Lower lobe of right lung (tissue), 2 donors: ENCODE results near the gene TBC1D20. TPM values are rescaled to one million over a fixed set of nuclear protein-coding genes. Genes with fewer than 3 reads are reported as not detected.

ENCODE experiments used
- ATAC-seq, 2 donors: fragments of 200-7000 bp; cut with Tn5 transposase; one replicate each; pipeline ENCODE4 v1.9.1; 2020 to 2022; ENCODE audit warnings: mild to moderate bottlenecking in 2 of 2, moderate library complexity in 2 of 2
- DNase-seq: peaks from one replicate; pipeline ENCODE4 v3.0.0-alpha.2; 2020
- H3K27ac ChIP-seq: fragments of 200-600 bp; one replicate; pipeline ENCODE4 v1.8.0; 2022
- H3K27me3 ChIP-seq: fragments of 200-600 bp; one replicate; pipeline ENCODE4 v1.8.0; 2022; ENCODE audit warnings: low read depth
- H3K36me3 ChIP-seq: fragments of 200-600 bp; one replicate; pipeline ENCODE4 v1.8.0; 2022; ENCODE audit warnings: mild to moderate bottlenecking
- H3K4me1 ChIP-seq: fragments of 200-600 bp; one replicate; pipeline ENCODE4 v1.8.0; 2022
- H3K4me3 ChIP-seq: fragments of 200-600 bp; one replicate; pipeline ENCODE4 v1.8.0; 2022; ENCODE audit warnings: mild to moderate bottlenecking
- H3K9me3 ChIP-seq: fragments of 200-600 bp; one replicate; pipeline ENCODE4 v1.8.0; 2022
- CTCF ChIP-seq: fragments of 200-600 bp; IDR thresholded peaks from one replicate; pipeline ENCODE4 v1.8.0; 2022; ENCODE audit warnings: antibody characterized with exemption, mild to moderate bottlenecking
- intact Hi-C: fragments of 100-400 bp; cut with DNase I; formaldehyde crosslinking; loops from one replicate; pipeline ENCODE4 v1.11.0; 2022
- total RNA-seq: library from RNA; stranded (reverse); fragmentation: NEBNext Ultra II Directional; extraction: Animal tissue kit (Norgen Biotek cat#: 25700); gene quantifications from one replicate; pipeline ENCODE4 v1.2.1, GENCODE V29; 2021
- donor health status: DM: no; HTN: yes; CAD: no; lungs with severe emphysema.

Gene TBC1D20
- total RNA-seq, 1 donor from 2014 or later: 40.3 TPM

- Histone ChIP-seq H3K4me3 (no peak overlapping the region), H3K4me1 (peaks cover 17% of the 10 kb centered on the region), H3K27ac (peak overlapping the region; percentile 46), H3K9me3 (no peaks in the 10 kb centered on the region), H3K27me3 (no peaks in the 10 kb centered on the region), H3K36me3 (peaks cover 99% of the 10 kb centered on the region)
- ATAC-seq: peak; percentile 56 to 59
- intact Hi-C loops: no loop called here
- no peak for DNase-seq
- TF ChIP-seq CTCF: no peak
Observed at GRCh38 chr20:438571-439469, 23.5 kb downstream of the TBC1D20 start.

GRCh38 chr20:437787-438486 lies 24.4 kb downstream of the TBC1D20 start:
- Histone ChIP-seq H3K9me3 (no peaks in the 10 kb centered on the region), H3K36me3 (peaks cover 93% of the 10 kb centered on the region), H3K27ac (peak overlapping the region; percentile 46), H3K4me1 (peaks cover 17% of the 10 kb centered on the region), H3K4me3 (no peak overlapping the region), H3K27me3 (no peaks in the 10 kb centered on the region)
- TF ChIP-seq CTCF: no peak
- intact Hi-C loops: no loop called here
- DNase-seq (no peak), ATAC-seq (no peak)

DNA sequence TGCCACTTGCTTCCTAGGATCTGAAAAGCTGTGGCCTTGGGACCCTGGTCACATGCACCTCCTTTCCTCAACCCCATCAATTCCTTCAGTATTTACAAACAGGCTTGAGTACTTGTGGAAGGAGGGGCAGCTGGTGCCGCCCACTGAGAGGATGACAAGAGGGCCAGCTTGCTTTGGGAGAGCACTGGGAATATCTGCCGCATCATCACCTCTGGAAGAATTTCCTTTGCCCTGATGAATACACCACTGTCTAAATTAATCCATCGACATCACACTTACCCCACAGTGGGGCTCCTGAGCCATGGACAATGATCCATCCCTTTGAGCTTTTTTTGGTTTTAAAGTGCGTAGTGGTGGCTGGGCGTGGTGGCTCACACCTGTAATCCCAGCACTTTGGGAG lies 25.9 kb downstream of the TBC1D20 start:
- TF ChIP-seq CTCF: no peak
- H3K4me1 ChIP-seq: peaks cover 17% of the 10 kb centered on the region
- ATAC-seq (no peak), DNase-seq (no peak)
- intact Hi-C loops: no loop called here
- peaks cover 93% of the 10 kb centered on the region for H3K36me3 ChIP-seq
- no peak overlapping the region for H3K4me3 ChIP-seq
- no peak overlapping the region for H3K27ac ChIP-seq
- H3K27me3 ChIP-seq: no peaks in the 10 kb centered on the region
- no peaks in the 10 kb centered on the region for H3K9me3 ChIP-seq

GRCh38 chr20:435558-435957 lies 26.8 kb downstream of the TBC1D20 start:
- Histone ChIP-seq H3K27me3 (no peaks in the 10 kb centered on the region), H3K9me3 (no peaks in the 10 kb centered on the region), H3K36me3 (peaks cover 93% of the 10 kb centered on the region), H3K4me3 (no peak overlapping the region), H3K27ac (no peak overlapping the region), H3K4me1 (peaks cover 17% of the 10 kb centered on the region)
- no peak for DNase-seq
- intact Hi-C loops: no loop called here
- TF ChIP-seq CTCF: no peak
- no peak for ATAC-seq

- ATAC-seq (no peak), DNase-seq (no peak)
- peaks cover 93% of the 10 kb centered on the region for H3K36me3 ChIP-seq
- no peaks in the 10 kb centered on the region for H3K27me3 ChIP-seq
- no peak overlapping the region for H3K27ac ChIP-seq
- TF ChIP-seq CTCF: no peak
- intact Hi-C loops: no loop called here
- no peak overlapping the region for H3K4me3 ChIP-seq
- H3K9me3 ChIP-seq: no peaks in the 10 kb centered on the region
- H3K4me1 ChIP-seq: peaks cover 17% of the 10 kb centered on the region
Observed at GRCh38 chr20:434661-435419, 27.5 kb downstream of the TBC1D20 start.
